MM.1S (cell line): Measurements from ENCODE around the gene ERCC8.
A peak's percentile ranks its signal among the peaks of the same experiment; 100 is the strongest.

Source experiments
- DNase-seq: peaks from one replicate; pipeline ENCODE4 v3.0.0-alpha.2; 2015
- H2AFZ ChIP-seq: fragments of 300-600 bp; sonication (generic); 2 replicates; pipeline ENCODE4 v1.6.0; 2016; ENCODE audit warnings: antibody characterized with exemption, low read length
- H3F3A ChIP-seq: fragments of 300-600 bp; sonication (generic); 2 replicates; pipeline ENCODE4 v1.6.1; 2016; ENCODE audit warnings: mild to moderate bottlenecking, antibody characterized with exemption, low read length, moderate library complexity, mixed read lengths; ENCODE audit not compliant: insufficient read depth
- H3K27ac ChIP-seq: fragments of 300-600 bp; sonication (generic); 2 replicates; pipeline ENCODE4 v1.5.1; 2016; ENCODE audit warnings: mild to moderate bottlenecking, low read length
- H3K27me3 ChIP-seq: fragments of 300-600 bp; sonication (generic); replicated peaks from 2 replicates; pipeline ENCODE4 v1.6.0; 2016; ENCODE audit warnings: low read length; ENCODE audit not compliant: insufficient read depth
- H3K36me3 ChIP-seq: fragments of 300-600 bp; sonication (generic); replicated peaks from 2 replicates; pipeline ENCODE4 v1.6.1; 2016; ENCODE audit warnings: mild to moderate bottlenecking, low read length, mixed read lengths; ENCODE audit not compliant: insufficient read depth
- H3K4me1 ChIP-seq: fragments of 300-600 bp; sonication (generic); 2 replicates; pipeline ENCODE4 v1.6.1; 2016; ENCODE audit warnings: low read length, mixed read lengths
- H3K4me2 ChIP-seq: fragments of 300-600 bp; sonication (generic); 2 replicates; pipeline ENCODE4 v1.6.0; 2016; ENCODE audit warnings: low read depth, low read length
- H3K4me3 ChIP-seq: fragments of 300-600 bp; sonication (generic); 2 replicates; pipeline ENCODE4 v1.5.1; 2016; ENCODE audit warnings: low read length, mixed read lengths
- H3K79me2 ChIP-seq: fragments of 300-600 bp; sonication (generic); 2 replicates; pipeline ENCODE4 v1.6.1; 2016; ENCODE audit warnings: mixed run types, low read length, mixed read lengths
- H3K9ac ChIP-seq: fragments of 300-600 bp; sonication (generic); 2 replicates; pipeline ENCODE4 v1.6.1; 2016; ENCODE audit warnings: low read length, mixed read lengths
- H3K9me2 ChIP-seq: fragments of 300-600 bp; sonication (generic); replicated peaks from 2 replicates; pipeline ENCODE4 v1.6.1; 2016; ENCODE audit warnings: mild to moderate bottlenecking, low read length, mixed read lengths; ENCODE audit not compliant: insufficient read depth
- H3K9me3 ChIP-seq: fragments of 300-600 bp; sonication (generic); replicated peaks from 2 replicates; pipeline ENCODE4 v1.6.1; 2016; ENCODE audit warnings: mild to moderate bottlenecking, low read length, mixed read lengths; ENCODE audit not compliant: insufficient read depth
- H4K20me1 ChIP-seq: fragments of 300-600 bp; sonication (generic); 2 replicates; pipeline ENCODE4 v1.6.1; 2016; ENCODE audit warnings: mild to moderate bottlenecking, low read length, moderate library complexity, mixed read lengths; ENCODE audit not compliant: insufficient read depth
- EZH2 ChIP-seq: fragments of 300-600 bp; sonication (generic); optimal IDR thresholded peaks from 2 replicates; pipeline ENCODE3; 2017; ENCODE audit warnings: low read depth, mild to moderate bottlenecking, antibody characterized with exemption, low read length, mixed read lengths
- EZH2phosphoT487 ChIP-seq: fragments of 300-600 bp; sonication (generic); IDR thresholded peaks from 2 replicates; pipeline ENCODE4 v1.6.1; 2018; ENCODE audit warnings: antibody characterized with exemption, low read length
- TF ChIP-seq, protein P1 (sequence below): fragments of 300-600 bp; sonication (generic); IDR thresholded peaks from 2 replicates; pipeline ENCODE4 v1.5.1; 2016; ENCODE audit warnings: antibody characterized with exemption, low read length, mixed read lengths

Gene ERCC8

DNA sequence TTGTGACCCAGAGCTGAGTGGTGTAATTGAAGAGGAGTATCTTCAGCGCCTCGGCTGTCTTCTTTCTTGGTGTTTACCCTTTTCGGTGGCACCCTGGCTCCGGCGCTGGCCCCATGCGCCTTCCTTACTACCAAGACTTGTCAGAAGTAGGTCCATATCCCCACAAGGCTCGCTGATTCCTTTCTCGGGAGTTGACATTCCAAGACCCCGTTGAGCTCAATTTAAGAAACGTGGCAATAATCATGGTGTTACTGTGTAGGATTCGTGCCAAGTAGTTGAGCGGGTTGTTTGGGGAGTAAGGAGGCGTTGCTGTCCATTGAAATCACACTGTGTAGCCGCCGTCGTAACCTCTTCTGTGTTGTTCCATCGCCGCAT lies 930 bp upstream of the ERCC8 start:
- peak overlapping the region; percentile 22; the same call in 1 of the 2 replicates for H3K27ac ChIP-seq

DNA sequence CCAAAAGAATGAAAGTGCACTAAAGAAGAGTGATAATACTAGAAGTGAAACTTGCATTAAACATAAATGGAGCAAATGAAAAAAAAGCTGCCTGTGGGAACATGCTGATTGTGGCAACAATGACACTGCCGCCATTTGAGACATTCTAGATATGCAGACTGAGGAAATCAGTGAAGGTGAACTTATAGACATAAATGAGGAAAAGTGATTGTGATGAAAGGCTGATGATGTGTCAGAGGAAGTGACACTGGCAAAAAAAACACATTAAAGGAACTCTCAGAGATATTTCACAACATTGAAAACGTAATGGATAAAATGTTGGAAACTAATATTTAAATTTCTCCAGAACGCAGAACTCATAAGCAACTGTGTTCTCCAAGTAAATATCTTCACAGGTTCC lies 1.2 kb downstream of the ERCC8 start:
- Histone ChIP-seq H3F3A (peaks cover 6% of the 10 kb centered on the region; the same call in 1 of the 2 replicates), H4K20me1 (no peaks in the 10 kb centered on the region), H3K9me3 (no peaks in the 10 kb centered on the region), H3K4me3 (no peak overlapping the region), H3K4me2 (peak overlapping the region; percentile 90; the same call in 1 of the 2 replicates), H3K36me3 (no peaks in the 10 kb centered on the region), H2AFZ (no peak overlapping the region), H3K9ac (no peak overlapping the region), H3K27ac (no peak overlapping the region), H3K27me3 (no peaks in the 10 kb centered on the region), H3K79me2 (peaks cover 64% of the 10 kb centered on the region), H3K9me2 (no peaks in the 10 kb centered on the region), H3K4me1 (peaks cover 17% of the 10 kb centered on the region)
- no peak for DNase-seq
- TF ChIP-seq, protein P1, sequence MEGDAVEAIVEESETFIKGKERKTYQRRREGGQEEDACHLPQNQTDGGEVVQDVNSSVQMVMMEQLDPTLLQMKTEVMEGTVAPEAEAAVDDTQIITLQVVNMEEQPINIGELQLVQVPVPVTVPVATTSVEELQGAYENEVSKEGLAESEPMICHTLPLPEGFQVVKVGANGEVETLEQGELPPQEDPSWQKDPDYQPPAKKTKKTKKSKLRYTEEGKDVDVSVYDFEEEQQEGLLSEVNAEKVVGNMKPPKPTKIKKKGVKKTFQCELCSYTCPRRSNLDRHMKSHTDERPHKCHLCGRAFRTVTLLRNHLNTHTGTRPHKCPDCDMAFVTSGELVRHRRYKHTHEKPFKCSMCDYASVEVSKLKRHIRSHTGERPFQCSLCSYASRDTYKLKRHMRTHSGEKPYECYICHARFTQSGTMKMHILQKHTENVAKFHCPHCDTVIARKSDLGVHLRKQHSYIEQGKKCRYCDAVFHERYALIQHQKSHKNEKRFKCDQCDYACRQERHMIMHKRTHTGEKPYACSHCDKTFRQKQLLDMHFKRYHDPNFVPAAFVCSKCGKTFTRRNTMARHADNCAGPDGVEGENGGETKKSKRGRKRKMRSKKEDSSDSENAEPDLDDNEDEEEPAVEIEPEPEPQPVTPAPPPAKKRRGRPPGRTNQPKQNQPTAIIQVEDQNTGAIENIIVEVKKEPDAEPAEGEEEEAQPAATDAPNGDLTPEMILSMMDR: no peak
- TF ChIP-seq EZH2phosphoT487 (no peak), EZH2 (no peak)

More for the DNA sequence above, 930 bp upstream of the ERCC8 start:
- Histone ChIP-seq H3K36me3 (no peaks in the 10 kb centered on the region), H3K9me2 (no peaks in the 10 kb centered on the region), H2AFZ (peak overlapping the region; percentile 89), H3K27me3 (no peaks in the 10 kb centered on the region), H3K9ac (peak overlapping the region; percentile 62), H3K4me3 (peak overlapping the region; percentile 86), H3F3A (peaks cover 6% of the 10 kb centered on the region; the same call in 1 of the 2 replicates), H3K4me2 (peak overlapping the region; percentile 88), H4K20me1 (no peaks in the 10 kb centered on the region), H3K4me1 (peaks cover 17% of the 10 kb centered on the region), H3K79me2 (peaks cover 59% of the 10 kb centered on the region), H3K9me3 (no peaks in the 10 kb centered on the region)
- DNase-seq: peak; percentile 26
- TF ChIP-seq EZH2 (no peak), EZH2phosphoT487 (no peak)
- TF ChIP-seq, protein P1: no peak

DNA sequence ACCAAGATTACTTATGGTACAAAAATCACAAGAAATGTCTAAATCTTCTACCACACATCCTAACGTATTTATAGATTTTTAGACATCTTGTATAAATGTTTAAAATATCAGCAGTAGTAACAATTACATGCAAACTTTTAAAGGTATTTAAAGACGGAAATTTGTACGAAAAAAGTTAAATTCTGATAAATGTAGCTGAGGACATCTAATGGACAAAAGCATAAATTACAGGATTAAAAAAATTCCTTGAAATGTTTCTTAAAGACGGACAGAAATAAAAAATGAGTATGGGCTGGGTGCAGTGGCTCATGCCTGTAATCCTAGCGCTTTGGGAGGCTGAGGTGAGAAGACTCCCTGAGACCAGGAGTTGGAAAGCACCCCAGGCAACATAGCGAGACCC lies 15.8 kb downstream of the ERCC8 start:
- H3K27ac ChIP-seq: no peak overlapping the region
- H3K36me3 ChIP-seq: no peaks in the 10 kb centered on the region
- TF ChIP-seq, protein P1: peak; percentile 34
- TF ChIP-seq EZH2phosphoT487 (no peak), EZH2 (no peak)
- H3K9ac ChIP-seq: no peak overlapping the region
- no peak overlapping the region for H3K4me2 ChIP-seq
- no peak overlapping the region for H3K4me3 ChIP-seq
- no peak overlapping the region for H2AFZ ChIP-seq
- no peaks in the 10 kb centered on the region for H3K9me3 ChIP-seq
- no peaks in the 10 kb centered on the region for H3K27me3 ChIP-seq
- H3F3A ChIP-seq: no peaks in the 10 kb centered on the region
- no peaks in the 10 kb centered on the region for H3K9me2 ChIP-seq
- no peaks in the 10 kb centered on the region for H3K4me1 ChIP-seq
- H4K20me1 ChIP-seq: no peaks in the 10 kb centered on the region
- DNase-seq: no peak
- H3K79me2 ChIP-seq: no peaks in the 10 kb centered on the region
